ENCODE measurements around the gene GMDS. TPM values are rescaled to one million over a fixed set of nuclear protein-coding genes. Genes with fewer than 3 reads are reported as not detected.

The GMDS gene
- total and polyA plus RNA-seq, 2 of the 13 experiments (the other 11 are each of a cell fraction or from before 2014, with no cell fraction given): 64.4 to 112 TPM

DNA sequence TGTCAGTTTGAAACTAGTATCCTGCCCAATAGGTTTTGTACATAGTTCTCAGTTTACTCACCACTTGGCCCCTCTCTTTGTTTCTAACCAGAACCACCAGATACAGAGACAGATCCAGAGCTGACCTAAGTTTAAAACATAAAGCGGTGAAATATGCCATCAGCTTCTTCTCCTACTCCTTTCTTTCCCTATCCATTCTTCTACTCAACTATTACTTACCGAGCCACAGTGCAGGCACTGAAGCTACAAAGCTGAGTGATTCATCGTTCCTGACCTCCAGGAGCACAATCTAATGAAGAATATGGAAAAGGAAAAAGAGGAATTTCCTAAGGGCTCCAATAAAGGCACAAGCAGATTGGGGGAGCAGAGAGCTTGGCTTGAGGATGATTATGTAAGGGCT lies 349.7 kb downstream of the GMDS start:
- POLR2A ChIA-PET: interaction anchor here (0.7 kb wide), 1 partner anchor 143 kb away, joined by 3 read pairs; no protein-coding TSS in a partner anchor
- H3K36me3 ChIP-seq (replicated peaks in 1 of 2; ENCODE audit: control insufficient read depth in 1 of 2, insufficient read depth in 2 of 2, low read length in 2 of 2): peaks cover 4 to 14% of the 10 kb centered on the region in 2 experiments; a peak in 4 of 5 replicates
- TF ChIP-seq TBX3 (IDR thresholded peaks at IDR 0.05; ENCODE audit: borderline replicate concordance) (no peak), ZNF24 (IDR thresholded peaks at IDR 0.05) (no peak), WIZ (CRISPR knock-in tag; IDR thresholded peaks at IDR 0.05) (no peak), ZNF780A (CRISPR knock-in tag; IDR thresholded peaks at IDR 0.05) (no peak), SIX1 (CRISPR knock-in tag; IDR thresholded peaks at IDR 0.05; ENCODE audit: borderline replicate concordance) (no peak), RBM22 (optimal IDR thresholded peaks at IDR 0.05; ENCODE audit: low read length) (no peak), YEATS2 (CRISPR knock-in tag; IDR thresholded peaks at IDR 0.05; ENCODE audit: borderline replicate concordance) (no peak), ZNF34 (CRISPR knock-in tag; IDR thresholded peaks at IDR 0.05; ENCODE audit: borderline replicate concordance) (no peak), NR1H2 (CRISPR knock-in tag; IDR thresholded peaks at IDR 0.05; ENCODE audit: borderline replicate concordance, low read depth) (no peak), ZNF563 (CRISPR knock-in tag; IDR thresholded peaks at IDR 0.05) (no peak), ATF7 (IDR thresholded peaks at IDR 0.05) (no peak), ATF7 (CRISPR knock-in tag; IDR thresholded peaks at IDR 0.05) (no peak), MTA3 (CRISPR knock-in tag; IDR thresholded peaks at IDR 0.05) (no peak), IKZF1 (IDR thresholded peaks at IDR 0.05) (no peak), SP4 (CRISPR knock-in tag; IDR thresholded peaks at IDR 0.05) (no peak), MED1 (CRISPR knock-in tag; IDR thresholded peaks at IDR 0.05) (no peak), TCF12 (IDR thresholded peaks at IDR 0.05) (no peak), TCF12 (CRISPR knock-in tag; IDR thresholded peaks at IDR 0.05) (no peak)
- 0 out of 2 replicates have a peak, but pooled peaks cover 2% of the 10 kb centered on the region for H4K20me1 ChIP-seq (ENCODE audit: insufficient read depth, low read length)
- no peaks in the 10 kb centered on the region for H3K79me2 ChIP-seq (ENCODE audit: insufficient read depth, low read length)
- in situ Hi-C loops (cut with HindIII; ENCODE audit: extremely low pct_ligation_motif_present, low pct_unique_long_range_greater_than_20kb) (no loop called here), intact Hi-C loops (cut with micrococcal nuclease; ENCODE audit: unreplicated experiment) (no loop called here)
- no peak overlapping the region for H3K4me3 ChIP-seq (replicated peaks in 1 of 3; ENCODE audit: insufficient read depth in 1 of 3, low read depth in 2 of 3, low read length in 3 of 3)
- H3K9me3 ChIP-seq (ENCODE audit: low read length): no peaks in the 10 kb centered on the region
- no peak overlapping the region for H3K27ac ChIP-seq (ENCODE audit: extremely low read length, insufficient read depth, low read length)
- 96% methylated on average over 3 of the region's 3 CpGs for WGBS (ENCODE audit: low lambda C conversion rate)
- H3K4me2 ChIP-seq (ENCODE audit: low read depth, low read length): no peak overlapping the region
- no peaks in the 10 kb centered on the region for H3K4me1 ChIP-seq (ENCODE audit: insufficient read depth, low read length)
- BruUV-seq (replicated peaks): no TSS peak
- H3K9ac ChIP-seq (ENCODE audit: insufficient read depth, low read depth, low read length): no peak overlapping the region
- no peak for FAIRE-seq
- CTCF ChIA-PET (ENCODE audit: low intra/inter-chr PET ratio, low total read pairs): no interaction called here
- DNase-seq (ENCODE audit: low spot score): no peak
- ATAC-seq: no peak
- no peak overlapping the region for H2AFZ ChIP-seq (ENCODE audit: low read length)
- no peaks in the 10 kb centered on the region for H3K27me3 ChIP-seq (ENCODE audit: control insufficient read depth in 1 of 2, insufficient read depth in 2 of 2, low read length in 2 of 2)
